ENCODE results near the gene OR14I1. TPM values are rescaled to one million over a fixed set of nuclear protein-coding genes. Genes with fewer than 3 reads are reported as not detected.

Gene OR14I1
- total RNA-seq, 1 donor from 2014 or later = not detected

GRCh38 chr1:248704606-248705005 lies 2.0 kb upstream of the OR14I1 start:
- Mint-ChIP-seq H3K4me3 (no peak overlapping the region), H3K36me3 (ENCODE audit: low read depth) (no peaks in the 10 kb centered on the region), H3K27me3 (ENCODE audit: insufficient read depth) (no peaks in the 10 kb centered on the region), H3K4me1 (ENCODE audit: low read depth) (no peaks in the 10 kb centered on the region), H3K9me3 (no peaks in the 10 kb centered on the region), H3K27ac (no peak overlapping the region)
- intact Hi-C loops (cut with micrococcal nuclease) = no loop called here
- no peak for DNase-seq (ENCODE audit: low spot score)

GRCh38 chr1:248703674-248704073 lies 1.1 kb upstream of the OR14I1 start:
- no peak for DNase-seq (ENCODE audit: low spot score)
- no peaks in the 10 kb centered on the region for H3K4me1 Mint-ChIP-seq (ENCODE audit: low read depth)
- intact Hi-C loops (cut with micrococcal nuclease) = no loop called here
- H3K27me3 Mint-ChIP-seq (ENCODE audit: insufficient read depth) = peaks cover 2% of the 10 kb centered on the region
- no peak overlapping the region for H3K4me3 Mint-ChIP-seq
- no peak overlapping the region for H3K27ac Mint-ChIP-seq
- H3K9me3 Mint-ChIP-seq = no peaks in the 10 kb centered on the region
- no peaks in the 10 kb centered on the region for H3K36me3 Mint-ChIP-seq (ENCODE audit: low read depth)

GRCh38 chr1:248699099-248699498 lies 3.5 kb downstream of the OR14I1 start:
- Mint-ChIP-seq H3K9me3 (no peaks in the 10 kb centered on the region), H3K4me3 (no peak overlapping the region), H3K4me1 (ENCODE audit: low read depth) (no peaks in the 10 kb centered on the region), H3K27me3 (ENCODE audit: insufficient read depth) (peaks cover 3% of the 10 kb centered on the region), H3K27ac (no peak overlapping the region), H3K36me3 (ENCODE audit: low read depth) (no peaks in the 10 kb centered on the region)
- DNase-seq (ENCODE audit: low spot score) = no peak
- intact Hi-C loops (cut with micrococcal nuclease) = no loop called here

- no peaks in the 10 kb centered on the region for H3K9me3 Mint-ChIP-seq
- no peak overlapping the region for H3K27ac Mint-ChIP-seq
- no peak overlapping the region for H3K4me3 Mint-ChIP-seq
- no peak for DNase-seq (ENCODE audit: low spot score)
- H3K4me1 Mint-ChIP-seq (ENCODE audit: low read depth) = no peaks in the 10 kb centered on the region
- peaks cover 3% of the 10 kb centered on the region for H3K27me3 Mint-ChIP-seq (ENCODE audit: insufficient read depth)
- H3K36me3 Mint-ChIP-seq (ENCODE audit: low read depth) = no peaks in the 10 kb centered on the region
- intact Hi-C loops (cut with micrococcal nuclease) = no loop called here
Measured at GRCh38 chr1:248697907-248698306, 4.7 kb downstream of the OR14I1 start.

GRCh38 chr1:248696774-248697173 lies 5.8 kb downstream of the OR14I1 start:
- no peak for DNase-seq (ENCODE audit: low spot score)
- peaks cover 3% of the 10 kb centered on the region for H3K27me3 Mint-ChIP-seq (ENCODE audit: insufficient read depth)
- H3K4me3 Mint-ChIP-seq = no peak overlapping the region
- H3K36me3 Mint-ChIP-seq (ENCODE audit: low read depth) = no peaks in the 10 kb centered on the region
- intact Hi-C loops (cut with micrococcal nuclease) = no loop called here
- no peaks in the 10 kb centered on the region for H3K4me1 Mint-ChIP-seq (ENCODE audit: low read depth)
- peaks cover 5% of the 10 kb centered on the region for H3K9me3 Mint-ChIP-seq
- H3K27ac Mint-ChIP-seq = no peak overlapping the region

GRCh38 chr1:248696261-248696660 lies 6.3 kb downstream of the OR14I1 start:
- DNase-seq (ENCODE audit: low spot score) = no peak
- intact Hi-C loops (cut with micrococcal nuclease) = no loop called here
- Mint-ChIP-seq H3K36me3 (ENCODE audit: low read depth) (no peaks in the 10 kb centered on the region), H3K27ac (no peak overlapping the region), H3K4me3 (no peak overlapping the region), H3K27me3 (ENCODE audit: insufficient read depth) (peaks cover 3% of the 10 kb centered on the region), H3K9me3 (peaks cover 6% of the 10 kb centered on the region), H3K4me1 (ENCODE audit: low read depth) (no peaks in the 10 kb centered on the region)

- H3K4me3 Mint-ChIP-seq = no peak overlapping the region
- intact Hi-C loops (cut with micrococcal nuclease) = no loop called here
- H3K27ac Mint-ChIP-seq = no peak overlapping the region
- H3K36me3 Mint-ChIP-seq (ENCODE audit: low read depth) = no peaks in the 10 kb centered on the region
- H3K9me3 Mint-ChIP-seq = peaks cover 12% of the 10 kb centered on the region
- H3K4me1 Mint-ChIP-seq (ENCODE audit: low read depth) = no peaks in the 10 kb centered on the region
- H3K27me3 Mint-ChIP-seq (ENCODE audit: insufficient read depth) = peaks cover 3% of the 10 kb centered on the region
- DNase-seq (ENCODE audit: low spot score) = no peak
Measured at GRCh38 chr1:248695451-248696132, 7.0 kb downstream of the OR14I1 start.

GRCh38 chr1:248691567-248692155 lies 10.9 kb downstream of the OR14I1 start:
- H3K27ac Mint-ChIP-seq = no peak overlapping the region
- no peaks in the 10 kb centered on the region for H3K36me3 Mint-ChIP-seq (ENCODE audit: low read depth)
- no peaks in the 10 kb centered on the region for H3K27me3 Mint-ChIP-seq (ENCODE audit: insufficient read depth)
- DNase-seq (ENCODE audit: low spot score) = no peak
- no peak overlapping the region for H3K4me3 Mint-ChIP-seq
- peaks cover 3% of the 10 kb centered on the region for H3K4me1 Mint-ChIP-seq (ENCODE audit: low read depth)
- H3K9me3 Mint-ChIP-seq = peaks cover 12% of the 10 kb centered on the region
- intact Hi-C loops (cut with micrococcal nuclease) = no loop called here

GRCh38 chr1:248688527-248689298 lies 13.9 kb downstream of the OR14I1 start:
- H3K27me3 Mint-ChIP-seq (ENCODE audit: insufficient read depth) = no peaks in the 10 kb centered on the region
- peaks cover 5% of the 10 kb centered on the region for H3K4me1 Mint-ChIP-seq (ENCODE audit: low read depth)
- no peak overlapping the region for H3K27ac Mint-ChIP-seq
- H3K36me3 Mint-ChIP-seq (ENCODE audit: low read depth) = no peaks in the 10 kb centered on the region
- intact Hi-C loops (cut with micrococcal nuclease) = loop anchor here (5.0 to 10.0 kb wide), 2 partner anchors 119 to 444 kb away; no protein-coding TSS in a partner anchor
- no peak overlapping the region for H3K4me3 Mint-ChIP-seq
- DNase-seq (ENCODE audit: low spot score) = no peak
- H3K9me3 Mint-ChIP-seq = peaks cover 12% of the 10 kb centered on the region

GRCh38 chr1:248686815-248687214 lies 15.8 kb downstream of the OR14I1 start:
- Mint-ChIP-seq H3K27me3 (ENCODE audit: insufficient read depth) (no peaks in the 10 kb centered on the region), H3K36me3 (ENCODE audit: low read depth) (no peaks in the 10 kb centered on the region), H3K4me3 (no peak overlapping the region), H3K9me3 (peaks cover 7% of the 10 kb centered on the region), H3K4me1 (ENCODE audit: low read depth) (peaks cover 5% of the 10 kb centered on the region), H3K27ac (no peak overlapping the region)
- intact Hi-C loops (cut with micrococcal nuclease) = loop anchor here (1.0 to 10.0 kb wide), 5 partner anchors 65 to 442 kb away; no protein-coding TSS in a partner anchor
- DNase-seq (ENCODE audit: low spot score) = no peak

GRCh38 chr1:248681651-248682050 lies 20.9 kb downstream of the OR14I1 start:
- Mint-ChIP-seq H3K4me3 (no peak overlapping the region), H3K27me3 (ENCODE audit: insufficient read depth) (no peaks in the 10 kb centered on the region), H3K27ac (no peak overlapping the region), H3K4me1 (ENCODE audit: low read depth) (peaks cover 2% of the 10 kb centered on the region), H3K36me3 (ENCODE audit: low read depth) (no peaks in the 10 kb centered on the region), H3K9me3 (no peaks in the 10 kb centered on the region)
- DNase-seq (ENCODE audit: low spot score) = no peak
- intact Hi-C loops (cut with micrococcal nuclease) = loop anchor here (10.0 kb wide), 1 partner anchor 437 kb away; no protein-coding TSS in a partner anchor

- H3K4me1 Mint-ChIP-seq (ENCODE audit: low read depth) = no peaks in the 10 kb centered on the region
- intact Hi-C loops (cut with micrococcal nuclease) = no loop called here
- H3K4me3 Mint-ChIP-seq = no peak overlapping the region
- DNase-seq (ENCODE audit: low spot score) = no peak
- H3K9me3 Mint-ChIP-seq = peaks cover 12% of the 10 kb centered on the region
- peaks cover 2% of the 10 kb centered on the region for H3K27me3 Mint-ChIP-seq (ENCODE audit: insufficient read depth)
- no peak overlapping the region for H3K27ac Mint-ChIP-seq
- H3K36me3 Mint-ChIP-seq (ENCODE audit: low read depth) = no peaks in the 10 kb centered on the region
Measured at GRCh38 chr1:248670003-248670402, 32.6 kb downstream of the OR14I1 start.

Data from activated T-helper 1 cell treated with anti-CD3 and anti-CD28 coated beads, Interleukin-12 subunit alpha, Interleukin-12 subunit beta, Interleukin-2, Interleukin-4 antibody, amounts not matched to agents 30 ng/mL and 10 ng/mL and 1 ng/mL, durations not matched to agents 14 hours and 24 hours and 36 hours (primary cell).